Hepatic stellate cell (primary cell): Measurements from ENCODE around the gene CBL.

Experiments used
- DNase-seq: peaks from one replicate; pipeline ENCODE4 v3.0.0; 2011; ENCODE audit warnings: low spot score

Gene CBL

DNA sequence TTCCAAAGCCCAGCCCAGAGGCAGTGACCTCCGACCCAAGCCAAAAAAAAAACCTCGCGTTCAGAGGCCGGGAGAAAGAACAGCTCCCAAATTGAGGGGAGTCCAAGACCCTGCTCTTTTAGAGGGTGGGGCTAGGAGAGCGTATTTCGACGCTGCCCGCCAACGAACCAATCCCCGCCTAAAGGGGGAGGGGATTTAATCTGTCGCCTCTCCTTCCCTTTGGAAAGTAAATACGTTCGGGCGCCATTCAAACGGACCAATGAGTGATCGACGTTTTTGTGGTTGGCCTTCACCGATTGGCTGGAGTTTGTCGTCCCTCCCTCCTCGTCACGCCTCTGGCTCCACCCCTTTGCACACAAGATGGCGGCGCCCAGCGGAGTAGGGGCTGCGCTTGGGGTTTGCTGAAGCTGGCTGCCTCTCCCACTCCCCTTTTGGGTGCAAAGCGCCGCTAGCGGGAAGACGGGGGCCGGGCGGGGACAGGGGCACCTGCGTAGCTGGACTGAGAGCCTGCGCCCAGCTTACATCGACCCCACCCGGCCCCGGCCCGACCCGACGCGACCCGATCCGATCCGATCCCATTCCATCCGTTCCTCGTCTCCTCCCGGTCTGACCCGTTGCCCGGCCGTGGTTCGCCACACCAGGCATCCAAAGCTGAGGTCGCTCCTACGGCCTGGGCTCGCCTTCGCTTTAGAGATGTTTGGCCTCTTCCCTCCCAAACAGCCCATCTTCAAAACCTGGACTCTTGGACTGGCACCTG is 128.2 kb downstream of the CBL start, which contains the start of gene RNF26:
Gene RNF26, plus strand, starts transcription at position 354 of the 757 bp plus-strand sequence. CDS start 596 bp downstream, outside the sequence.
- DNase-seq: peak; percentile 100

DNA sequence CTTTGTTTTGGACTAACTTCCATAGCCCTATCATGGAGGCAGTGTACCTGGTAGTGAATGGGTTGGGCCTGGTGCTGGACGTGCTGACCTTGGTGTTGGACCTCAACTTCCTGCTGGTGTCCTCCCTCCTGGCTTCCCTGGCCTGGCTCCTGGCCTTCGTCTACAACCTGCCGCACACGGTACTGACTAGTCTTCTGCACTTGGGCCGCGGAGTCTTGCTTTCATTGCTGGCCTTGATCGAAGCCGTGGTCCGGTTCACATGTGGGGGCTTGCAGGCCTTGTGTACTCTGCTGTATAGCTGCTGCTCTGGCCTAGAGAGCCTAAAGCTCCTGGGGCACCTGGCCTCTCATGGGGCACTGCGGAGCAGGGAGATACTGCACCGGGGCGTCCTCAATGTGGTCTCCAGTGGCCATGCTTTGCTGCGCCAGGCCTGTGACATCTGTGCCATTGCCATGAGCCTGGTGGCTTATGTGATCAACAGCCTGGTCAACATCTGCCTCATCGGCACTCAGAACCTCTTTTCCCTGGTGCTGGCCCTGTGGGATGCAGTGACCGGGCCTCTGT is 129.0 kb downstream of the CBL start:
- no peak for DNase-seq

DNA sequence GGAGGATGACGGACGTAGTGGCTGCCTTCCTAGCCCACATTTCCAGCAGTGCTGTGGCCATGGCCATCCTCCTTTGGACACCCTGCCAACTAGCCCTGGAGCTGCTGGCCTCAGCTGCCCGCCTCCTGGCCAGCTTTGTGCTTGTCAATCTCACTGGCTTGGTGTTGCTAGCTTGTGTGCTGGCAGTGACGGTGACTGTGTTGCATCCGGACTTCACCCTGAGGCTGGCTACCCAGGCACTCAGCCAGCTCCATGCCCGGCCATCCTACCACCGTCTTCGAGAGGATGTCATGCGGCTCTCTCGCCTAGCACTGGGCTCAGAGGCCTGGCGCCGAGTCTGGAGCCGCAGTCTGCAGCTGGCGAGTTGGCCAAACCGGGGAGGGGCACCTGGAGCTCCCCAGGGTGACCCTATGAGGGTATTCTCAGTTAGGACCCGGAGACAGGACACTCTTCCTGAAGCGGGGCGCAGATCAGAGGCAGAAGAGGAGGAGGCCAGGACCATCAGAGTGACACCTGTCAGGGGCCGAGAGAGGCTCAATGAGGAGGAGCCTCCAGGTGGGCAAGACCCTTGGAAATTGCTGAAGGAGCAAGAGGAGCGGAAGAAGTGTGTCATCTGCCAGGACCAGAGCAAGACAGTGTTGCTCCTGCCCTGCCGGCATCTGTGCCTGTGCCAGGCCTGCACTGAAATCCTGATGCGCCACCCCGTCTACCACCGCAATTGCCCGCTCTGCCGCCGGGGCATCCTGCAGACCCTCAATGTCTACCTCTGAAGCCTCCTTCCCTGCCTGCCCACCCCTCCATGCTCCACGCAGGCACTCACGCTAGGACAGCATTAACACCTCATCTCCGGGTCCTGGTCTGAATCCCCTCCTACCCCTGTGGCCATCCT is 129.8 kb downstream of the CBL start:
- DNase-seq: no peak

DNA sequence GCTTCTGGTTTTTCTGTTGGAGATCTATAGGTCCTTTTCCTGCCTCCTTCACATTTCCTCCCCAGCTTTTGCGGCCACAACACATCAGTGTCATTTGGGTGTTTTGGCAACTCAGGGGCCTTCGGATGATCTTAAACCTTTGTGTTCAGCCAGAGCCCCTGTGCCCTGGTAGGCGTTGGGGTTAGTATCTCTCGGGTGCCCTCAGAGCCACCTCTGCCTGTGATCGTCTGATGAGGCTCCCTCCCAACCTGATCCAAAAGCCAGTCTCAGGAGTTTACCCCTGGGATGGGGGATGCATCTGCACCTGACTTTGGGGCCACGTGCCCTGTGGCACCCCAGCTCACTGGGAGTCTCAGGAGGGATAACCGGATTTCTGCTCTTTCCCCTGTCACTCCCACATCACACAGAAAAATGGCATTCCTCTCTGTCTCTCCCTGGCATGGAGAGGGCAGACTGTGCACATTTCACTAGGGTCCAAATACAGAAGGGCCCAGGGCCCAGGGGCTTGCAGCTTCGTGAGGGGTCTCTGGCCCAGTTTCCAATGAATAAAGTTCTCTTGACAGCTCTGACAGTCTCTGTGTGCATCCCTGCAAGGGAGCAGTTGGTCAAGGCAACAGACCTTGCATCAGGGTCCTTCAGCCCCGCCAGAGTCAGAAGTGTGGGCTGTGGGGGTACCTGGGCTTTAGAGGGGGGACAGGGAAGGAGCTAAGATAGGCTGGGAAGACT is 130.8 kb downstream of the CBL start:
- no peak for DNase-seq

DNA sequence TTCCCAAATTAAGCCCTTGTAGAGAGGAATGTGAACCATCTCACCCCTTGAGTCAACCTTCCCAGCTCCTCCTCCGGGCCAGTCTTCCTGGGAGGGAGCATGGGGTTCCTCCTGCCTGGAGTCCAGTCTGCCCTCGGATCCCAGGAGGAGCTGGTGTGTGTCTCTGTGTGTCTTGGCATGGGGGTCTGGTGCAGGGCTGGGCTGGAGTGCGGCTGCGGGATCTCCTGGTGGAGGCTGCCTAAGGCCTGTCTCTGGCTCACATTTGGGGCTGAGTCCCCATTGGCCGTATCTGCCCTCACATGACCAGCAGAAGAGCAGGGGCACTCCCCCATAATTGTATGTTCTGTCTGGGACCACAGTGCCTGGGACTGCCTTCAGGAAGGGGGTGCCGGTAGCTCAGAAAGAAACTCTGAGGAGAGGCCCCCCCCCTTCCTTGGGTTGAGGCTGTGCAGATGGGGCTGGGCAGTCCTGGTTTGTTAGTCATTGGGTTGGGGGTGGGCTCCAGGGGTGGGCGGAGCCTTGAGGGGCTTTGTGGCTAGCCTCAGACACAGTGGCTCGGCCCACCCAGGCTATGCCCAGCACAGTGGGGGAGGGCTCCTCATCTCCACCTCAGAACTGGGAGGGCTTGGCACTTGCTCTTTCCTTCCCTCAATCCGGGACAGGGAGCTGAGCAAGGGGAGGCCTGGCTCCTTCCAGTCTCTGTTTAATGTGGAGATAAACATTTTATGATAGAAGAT is 131.6 kb downstream of the CBL start:
- DNase-seq: peak; percentile 90

DNA sequence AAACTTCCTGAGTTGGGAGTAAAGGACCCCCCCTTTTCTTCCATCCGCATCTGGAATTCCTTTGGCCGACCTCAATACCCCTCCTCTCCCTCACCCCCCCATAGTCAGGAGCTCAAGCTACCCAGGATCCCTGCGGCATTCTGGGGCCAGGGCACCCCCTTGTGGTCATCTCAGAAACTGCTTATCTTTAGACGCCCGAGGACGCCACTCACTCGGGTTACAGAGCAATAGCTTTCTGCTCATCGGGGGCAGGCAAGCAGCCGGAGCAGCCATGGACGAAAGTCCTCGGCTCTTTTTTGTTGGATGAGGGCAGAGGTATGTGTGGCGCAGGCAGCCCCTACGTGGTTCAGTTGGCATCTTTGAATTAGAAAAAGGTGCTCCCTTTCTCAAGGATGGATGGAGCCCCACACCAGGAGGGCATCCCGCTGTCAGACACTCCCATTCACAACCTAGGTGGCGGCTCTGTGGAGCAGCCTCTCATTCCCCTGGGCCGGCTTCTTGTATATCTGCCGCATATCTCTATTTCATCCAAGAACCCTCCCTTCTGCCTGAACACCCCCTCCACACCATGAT is 132.3 kb downstream of the CBL start:
- peak; percentile 93 for DNase-seq

DNA sequence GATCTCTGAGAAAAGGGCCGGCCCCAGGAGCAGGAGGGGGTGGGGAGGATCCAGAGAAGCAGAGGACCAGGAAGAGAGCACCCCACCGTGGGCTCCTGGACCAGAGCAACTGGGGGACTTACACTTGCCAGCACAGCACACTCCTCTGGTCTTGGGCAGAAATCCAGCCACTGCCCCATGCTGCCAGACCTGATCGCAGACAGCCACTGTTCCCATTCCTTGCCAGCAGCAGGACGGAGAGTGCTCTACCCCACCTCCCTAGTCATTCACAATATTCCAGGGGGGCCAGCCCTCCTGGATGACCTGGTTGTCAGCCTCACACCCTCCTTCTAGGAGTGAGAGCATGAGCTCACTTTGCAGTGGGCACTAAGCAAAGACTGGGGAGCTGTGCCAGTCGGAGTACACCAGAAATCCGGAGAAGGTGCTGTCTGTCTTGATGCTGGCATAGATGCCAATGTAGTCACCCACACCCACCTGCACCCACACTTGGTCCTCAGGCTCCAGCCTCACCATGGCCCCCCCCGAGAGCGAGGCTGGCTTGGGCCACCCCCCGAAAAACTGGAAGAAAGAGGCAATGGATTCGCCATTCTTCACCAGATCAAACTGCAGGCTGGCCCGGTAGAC is 132.9 kb downstream of the CBL start:
- no peak for DNase-seq

DNA sequence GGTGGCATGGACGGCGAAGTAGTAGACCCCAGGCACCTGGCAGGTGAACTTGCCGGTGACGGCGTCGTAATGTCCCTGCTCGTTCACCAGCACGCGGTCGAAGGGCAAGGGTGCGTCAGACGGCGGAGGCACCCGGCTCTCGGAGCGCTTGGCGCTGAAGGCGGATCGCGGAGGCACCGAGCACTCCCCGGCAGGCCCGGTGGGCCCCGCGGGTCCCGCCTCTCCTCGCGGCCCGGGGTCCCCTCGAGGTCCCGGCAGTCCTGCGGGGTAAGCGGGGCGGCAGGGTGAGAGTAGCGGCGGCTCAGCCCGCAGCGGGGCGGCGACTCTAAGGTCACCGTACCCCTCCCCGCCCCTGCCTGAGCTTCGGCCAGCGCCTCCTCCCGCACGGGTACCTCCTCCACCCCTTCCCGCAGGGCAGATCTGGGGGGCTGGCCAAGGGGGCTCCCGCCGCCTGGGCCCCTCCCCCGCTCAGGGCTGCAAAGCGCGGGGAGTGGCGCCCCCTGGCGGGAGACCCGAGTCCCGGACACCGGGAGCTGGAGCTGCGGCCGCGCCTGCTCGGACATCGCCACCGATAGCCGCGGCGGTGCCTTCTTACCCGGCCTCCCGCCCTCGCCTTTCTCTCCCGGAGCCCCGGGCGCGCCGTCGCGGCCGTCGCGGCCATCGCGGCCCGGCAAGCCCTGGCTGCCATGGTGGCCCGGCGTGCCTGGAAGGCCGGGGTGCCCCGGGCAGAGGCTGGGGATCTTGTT is 133.6 kb downstream of the CBL start:
- DNase-seq: peak; percentile 88

DNA sequence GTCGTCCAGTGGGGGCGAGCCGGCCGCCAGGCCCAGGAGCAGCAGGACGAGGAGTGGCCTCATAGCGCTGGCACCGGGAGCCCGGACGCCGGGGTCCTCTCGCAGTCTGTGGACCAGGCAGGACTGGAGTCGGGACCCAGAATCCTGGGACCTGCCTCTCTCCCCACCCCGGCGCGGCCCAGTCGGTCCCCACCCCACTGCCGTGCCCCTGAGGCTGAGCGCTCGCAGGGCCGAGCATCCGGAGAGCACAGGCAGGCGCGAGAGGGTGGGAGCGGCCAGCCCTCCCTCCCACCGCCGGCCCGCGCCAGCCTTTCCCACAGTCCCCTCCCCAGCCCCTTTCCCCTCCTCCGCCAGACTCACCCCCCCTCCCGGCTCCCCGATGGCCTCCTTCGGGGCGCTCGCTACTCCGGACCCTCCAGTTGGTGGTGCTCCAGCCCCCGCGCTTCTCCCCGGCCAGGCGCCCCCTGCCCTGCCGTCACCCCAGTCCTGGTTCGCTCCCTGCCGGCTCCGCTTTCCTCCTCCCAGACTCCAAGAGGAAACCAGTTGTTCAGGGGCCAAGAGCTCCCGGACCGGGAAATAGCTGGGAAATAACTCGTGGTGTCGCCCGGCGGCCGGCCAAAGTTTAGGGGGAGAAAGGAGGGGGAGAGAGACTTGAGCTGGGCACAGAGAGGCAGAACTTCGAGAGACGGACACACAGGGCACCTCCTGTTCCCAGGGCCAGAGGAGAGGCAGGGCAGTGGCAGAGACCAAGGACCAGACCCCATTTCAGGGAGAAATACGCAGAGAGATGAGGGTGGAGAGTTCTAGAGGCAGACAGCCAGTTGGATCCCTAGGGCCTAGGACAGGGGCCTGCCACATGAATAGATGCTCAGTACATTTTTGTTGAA is 134.4 kb downstream of the CBL start, which contains the start of gene C1QTNF5:
Gene C1QTNF5, minus strand, starts transcription at position 549 of the 887 bp plus-strand sequence. Its CDS starts 486 bp downstream, at position 63.
- peak; percentile 86 for DNase-seq

DNA sequence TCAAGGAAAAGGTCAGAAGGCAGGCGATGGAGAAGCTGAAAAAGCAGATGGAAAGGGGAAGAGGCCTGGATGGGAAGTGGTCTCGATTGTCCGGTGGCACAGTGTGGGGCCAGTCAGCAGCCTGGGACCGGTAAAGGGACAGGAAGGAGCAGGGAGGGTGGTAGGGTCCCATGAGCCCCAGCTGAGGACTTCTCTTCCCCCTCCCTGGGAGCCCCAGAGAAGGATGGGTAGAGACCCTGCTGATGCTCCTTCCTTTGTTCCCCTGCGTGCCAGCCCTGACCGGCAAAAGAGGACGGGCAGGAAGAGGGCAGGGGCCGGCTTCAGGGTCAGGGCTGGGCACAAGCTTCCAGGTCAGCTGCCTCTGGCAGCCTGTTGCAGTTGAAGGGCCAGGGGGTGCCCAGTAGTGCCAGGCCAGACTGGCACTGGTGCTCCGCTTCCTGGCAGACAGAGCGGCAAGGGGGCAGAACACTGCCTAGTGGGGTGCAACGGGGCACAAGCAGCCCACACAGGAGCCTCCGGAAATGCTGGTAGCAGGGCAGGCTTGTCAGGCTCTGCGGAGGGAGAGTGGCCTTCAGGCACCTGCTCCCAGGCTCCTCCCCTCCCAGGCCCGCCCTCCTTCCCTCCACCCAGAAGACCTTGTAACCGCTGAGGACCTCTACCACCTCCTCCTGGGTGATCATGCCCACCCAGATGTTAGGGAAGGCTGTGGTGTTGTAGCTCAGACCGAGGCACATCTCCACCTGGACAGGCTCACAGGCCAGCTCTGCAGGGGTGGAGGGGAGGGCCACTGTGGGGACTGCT is 135.3 kb downstream of the CBL start:
- no peak for DNase-seq

DNA sequence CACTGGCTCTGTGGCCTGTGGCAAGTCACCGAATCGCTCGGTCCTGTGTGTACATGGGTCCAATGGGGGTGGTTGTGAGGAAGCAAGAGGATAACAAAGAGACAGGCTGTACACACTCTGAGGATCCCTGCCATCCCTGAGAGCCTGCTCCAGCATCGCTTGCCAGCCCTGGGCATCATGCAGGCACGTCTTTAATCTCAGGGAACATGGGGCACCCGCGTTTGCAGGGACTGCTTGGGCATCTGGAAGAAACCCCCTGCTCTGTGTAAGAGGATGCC is 135.8 kb downstream of the CBL start:
- no peak for DNase-seq

DNA sequence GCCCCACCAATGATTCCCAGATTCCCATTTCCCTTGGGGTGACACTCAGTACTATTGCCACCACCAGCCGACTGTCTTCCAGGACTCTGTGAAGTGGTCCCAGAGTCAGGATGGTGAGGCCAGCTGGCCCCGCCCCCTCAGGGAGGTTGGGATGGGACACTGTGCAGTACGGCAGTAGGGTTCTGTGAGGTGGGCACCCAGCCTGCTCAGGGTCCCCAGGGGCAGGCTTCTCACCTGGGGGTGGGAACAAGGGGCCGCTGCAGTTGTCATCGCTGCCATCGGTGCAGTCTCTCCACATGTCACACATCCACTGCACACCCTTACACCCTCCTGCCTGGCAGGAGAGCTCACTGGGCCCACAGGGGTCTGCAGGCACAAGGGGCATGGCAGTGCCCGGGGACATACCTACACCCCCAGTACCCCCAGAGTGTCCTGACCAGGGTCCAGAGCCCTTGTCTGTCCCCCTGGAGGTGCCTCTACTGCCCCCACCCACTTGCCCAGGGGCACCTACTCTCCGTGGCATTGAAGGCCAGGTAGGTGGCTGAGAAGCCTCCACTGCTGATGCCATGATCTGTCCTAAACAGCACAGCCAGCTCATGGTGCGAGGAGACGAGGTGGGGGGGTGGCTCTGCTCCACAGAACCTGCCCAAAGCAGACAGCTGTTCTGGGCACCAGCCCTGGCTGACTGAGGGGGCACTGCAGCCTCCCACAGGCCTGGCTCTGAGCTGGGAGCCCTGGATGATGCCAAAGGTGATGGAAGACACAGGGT is 136.4 kb downstream of the CBL start:
- DNase-seq: no peak

DNA sequence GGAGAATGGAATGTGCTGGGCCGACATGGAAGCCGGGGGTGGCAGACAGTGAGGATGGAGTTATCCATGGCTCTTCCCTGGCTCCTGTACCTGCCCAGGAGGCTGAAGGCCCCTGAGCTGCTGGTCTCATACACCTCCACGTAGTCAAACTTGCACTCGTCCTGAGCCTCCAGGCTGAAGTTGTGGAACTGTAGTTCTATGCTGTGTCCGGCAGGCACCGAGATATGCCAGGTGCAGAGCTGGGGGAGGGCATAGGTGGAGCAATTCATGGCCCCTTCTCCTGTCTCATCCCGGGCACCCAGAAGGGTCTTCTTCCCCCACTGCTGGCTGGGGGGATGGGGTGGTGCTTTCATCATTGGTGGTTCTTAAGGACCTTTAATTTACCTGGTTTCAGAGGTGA is 137.6 kb downstream of the CBL start:
- DNase-seq: no peak

DNA sequence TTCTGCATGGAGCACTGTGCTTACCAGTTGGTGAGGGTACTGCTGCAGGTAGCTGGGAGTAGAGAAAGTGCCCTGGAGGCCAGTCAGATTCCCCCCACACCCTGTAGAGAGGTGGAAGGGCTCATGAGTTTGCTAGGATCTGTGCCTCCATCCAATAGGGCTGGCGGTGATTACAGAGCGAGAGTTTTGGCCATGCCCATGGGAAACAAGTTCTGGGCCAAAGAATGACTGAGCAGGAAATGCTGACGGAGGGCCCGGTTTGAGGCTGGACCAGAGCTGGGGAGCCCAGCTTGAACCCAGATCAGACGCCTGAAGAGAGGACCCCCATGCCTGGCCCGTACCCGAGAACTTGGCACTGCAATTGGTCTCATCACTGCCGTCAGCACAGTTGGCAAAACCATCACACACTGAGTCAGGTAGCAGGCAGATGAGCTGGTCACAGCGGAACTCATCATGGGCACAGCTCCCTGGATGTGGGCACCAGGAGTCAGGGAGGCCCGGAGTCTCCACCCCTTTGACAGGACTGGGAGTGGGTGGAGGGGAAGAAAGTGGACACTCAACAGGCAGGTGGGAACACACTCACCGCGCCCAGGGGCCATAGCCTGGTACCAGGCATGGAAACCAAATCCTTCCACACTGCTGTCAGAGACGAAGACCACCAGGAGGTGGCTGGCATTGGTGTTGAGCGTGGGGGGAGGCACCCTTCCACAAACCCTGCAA is 138.3 kb downstream of the CBL start:
- DNase-seq: no peak

DNA sequence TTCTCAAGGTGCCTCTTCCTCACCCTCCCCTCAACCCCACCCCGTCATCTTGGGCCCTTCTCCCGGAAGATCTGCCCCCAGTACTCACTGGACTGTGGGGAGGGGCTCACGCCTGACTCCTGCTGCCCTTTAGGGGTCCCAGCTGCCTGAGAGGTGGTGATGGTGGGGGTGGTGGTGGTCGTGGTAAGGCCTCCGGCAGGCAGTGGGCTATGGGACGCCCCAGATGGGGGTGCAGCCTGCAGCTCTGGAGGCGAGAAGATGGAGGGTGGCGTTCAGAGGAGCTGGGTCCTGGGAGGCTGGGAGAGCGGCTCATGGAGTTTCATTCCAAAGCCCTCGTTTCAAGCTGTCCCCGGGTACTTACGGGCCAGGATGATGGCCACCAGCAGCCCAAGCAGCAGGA is 139.5 kb downstream of the CBL start:
- no peak for DNase-seq

DNA sequence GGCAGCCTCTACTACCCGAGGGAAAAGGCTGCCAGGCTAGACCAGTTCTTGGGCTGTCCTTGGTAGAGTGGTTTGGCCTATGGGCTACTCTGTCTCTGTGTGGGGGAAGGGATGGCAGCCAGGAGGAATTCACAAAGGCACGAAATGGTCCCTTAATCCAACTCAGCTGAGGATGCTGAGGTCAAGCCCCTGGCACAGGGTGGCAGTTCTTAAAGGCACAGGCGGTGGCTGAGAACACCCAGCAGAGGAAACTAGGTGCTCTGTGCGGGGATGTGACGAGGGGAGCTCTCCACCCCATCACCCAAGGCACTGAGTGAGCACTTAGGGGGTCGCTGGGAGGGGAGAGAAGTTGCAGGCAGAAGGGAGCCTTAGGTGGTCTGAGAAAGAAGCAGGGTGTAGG is 140.5 kb downstream of the CBL start, which contains the start of gene MFRP:
Gene MFRP, minus strand, starts transcription at position 101 of the 400 bp plus-strand sequence. CDS start 192 bp downstream, outside the sequence.
- no peak for DNase-seq
